TTC549 (cell line): ENCODE results near the gene AACS.
"Not testable (repeated sequence)": the region's sequence is repeated elsewhere in the genome, so short reads cannot be mapped to it uniquely, and the experiment has no call there.

ENCODE experiments used
- FAIRE-seq: peaks from 2 replicates; lab custom pipeline; 2012; peaks lifted over from hg19 to GRCh38; lab: Jason Lieb, UNC

Gene AACS

GRCh38 chr12:125125271-125125670, 60.0 kb downstream of the AACS start:
- no peak for FAIRE-seq

DNA sequence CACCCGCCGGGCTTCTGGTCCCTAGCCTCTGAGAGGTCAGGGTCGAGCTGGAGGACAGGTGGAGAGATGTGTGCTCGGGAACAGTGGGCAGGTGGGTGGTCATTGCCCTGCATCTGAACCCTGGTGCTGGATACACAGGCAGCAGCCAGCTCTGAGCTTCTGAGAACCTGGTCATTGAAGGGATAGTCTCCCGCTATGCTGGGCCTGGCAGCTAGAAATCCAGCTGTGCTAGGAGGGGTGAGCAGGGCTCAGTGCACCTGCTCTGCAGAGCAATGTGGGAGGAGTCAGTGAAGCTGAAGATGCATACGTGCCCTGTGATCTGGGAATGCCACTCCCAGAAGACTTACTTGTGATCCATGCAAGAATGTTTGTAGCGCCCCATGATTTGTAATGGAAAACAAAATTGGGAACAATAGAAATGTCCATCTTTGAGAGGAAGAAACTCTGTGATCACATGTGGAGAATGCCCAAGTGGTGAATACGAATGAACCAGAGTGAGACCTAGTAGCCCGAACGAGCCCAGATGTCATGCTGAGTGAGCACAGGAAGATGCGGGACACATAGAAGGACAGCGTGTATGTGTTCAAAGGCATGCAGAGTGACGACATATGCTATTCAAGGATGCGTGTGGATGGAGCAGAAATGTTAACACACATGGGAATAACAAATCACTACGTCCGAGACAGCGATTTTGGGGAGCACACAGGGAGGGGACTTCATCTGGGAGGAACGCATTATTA, 63.4 kb downstream of the AACS start:
- no peak for FAIRE-seq

DNA sequence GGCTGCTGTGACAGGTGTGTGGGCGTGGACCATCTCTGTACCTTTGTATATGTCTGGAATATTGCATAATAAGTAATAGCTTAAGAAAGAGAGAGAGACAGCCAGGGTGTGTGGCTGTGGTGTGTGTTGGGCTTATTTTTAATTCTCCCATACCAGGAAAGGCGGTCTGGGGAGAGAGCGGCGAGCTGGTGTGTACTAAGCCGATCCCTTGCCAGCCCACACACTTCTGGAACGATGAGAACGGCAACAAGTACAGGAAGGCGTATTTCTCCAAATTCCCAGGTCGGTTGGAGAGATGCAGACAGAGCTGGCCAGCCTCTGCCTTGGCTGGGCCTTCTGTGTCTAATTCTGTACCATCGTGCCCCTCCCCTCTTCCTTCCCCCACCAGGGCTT, 63.9 kb downstream of the AACS start:
- FAIRE-seq = no peak

GRCh38 chr12:125129591-125130255, 64.5 kb downstream of the AACS start:
- no peak for FAIRE-seq

- no peak for FAIRE-seq
These were observed 66.7 kb downstream of the AACS start for GRCh38 chr12:125131958-125132357.

- no peak for FAIRE-seq
These were observed 67.6 kb downstream of the AACS start for GRCh38 chr12:125132698-125133400.

GRCh38 chr12:125133616-125134015, 68.4 kb downstream of the AACS start:
- FAIRE-seq = no peak

GRCh38 chr12:125134576-125134975, 69.3 kb downstream of the AACS start:
- no peak for FAIRE-seq

GRCh38 chr12:125135906-125136305, 70.7 kb downstream of the AACS start:
- FAIRE-seq = no peak

DNA sequence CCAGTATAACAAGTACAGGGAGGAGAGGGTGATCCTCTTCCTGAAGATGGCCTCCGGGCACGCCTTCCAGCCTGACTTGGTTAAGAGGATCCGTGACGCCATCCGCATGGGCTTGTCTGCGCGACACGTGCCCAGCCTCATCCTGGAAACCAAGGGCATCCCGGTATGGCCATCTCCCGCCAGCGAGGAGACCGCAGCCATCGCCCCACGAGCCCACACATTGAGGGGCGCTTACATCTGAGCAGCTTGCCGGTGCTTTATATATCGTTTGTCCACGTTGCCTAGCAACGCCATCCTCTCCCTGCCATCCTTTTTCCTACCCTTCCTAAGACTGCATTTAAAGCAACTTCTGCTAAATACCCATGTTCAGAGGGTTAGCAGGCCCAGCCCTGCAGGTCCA, 71.5 kb downstream of the AACS start:
- FAIRE-seq = no peak

DNA sequence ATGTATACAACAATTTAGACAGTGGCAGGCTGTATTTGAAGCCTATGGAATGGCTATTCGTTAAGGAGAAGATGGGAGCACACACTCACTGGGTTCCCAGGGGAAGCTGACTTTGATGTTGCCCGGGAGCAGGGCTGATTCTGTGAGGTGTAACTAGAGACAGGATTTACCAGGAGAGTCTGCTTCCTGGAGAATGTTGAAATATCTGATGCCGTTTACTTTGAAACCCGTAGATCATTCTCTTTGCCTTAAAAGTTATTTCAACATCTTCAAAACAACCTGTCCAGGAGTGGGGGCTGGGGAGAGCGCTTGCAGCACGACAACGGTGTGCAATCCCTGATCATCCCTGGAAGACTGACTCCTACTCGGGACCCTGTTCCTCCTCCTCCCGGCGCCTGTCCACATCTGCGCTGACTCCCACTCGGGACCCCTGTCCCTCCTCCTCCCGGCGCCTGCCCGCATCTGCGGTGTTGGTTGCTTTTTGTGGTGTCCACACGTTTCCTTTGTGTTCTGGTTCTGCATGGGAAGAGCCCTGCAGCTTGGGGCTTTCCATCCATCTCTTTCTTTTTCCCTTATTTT, 72.6 kb downstream of the AACS start:
- FAIRE-seq = no peak

- FAIRE-seq = no peak
These were observed 75.3 kb downstream of the AACS start for GRCh38 chr12:125140279-125141209.

- not testable (repeated sequence) for FAIRE-seq
These were observed 76.0 kb downstream of the AACS start for GRCh38 chr12:125141210-125141573.

- no peak for FAIRE-seq
These were observed 77.4 kb downstream of the AACS start for GRCh38 chr12:125142601-125143000.

GRCh38 chr12:125143491-125143890, 78.3 kb downstream of the AACS start:
- FAIRE-seq = no peak

DNA sequence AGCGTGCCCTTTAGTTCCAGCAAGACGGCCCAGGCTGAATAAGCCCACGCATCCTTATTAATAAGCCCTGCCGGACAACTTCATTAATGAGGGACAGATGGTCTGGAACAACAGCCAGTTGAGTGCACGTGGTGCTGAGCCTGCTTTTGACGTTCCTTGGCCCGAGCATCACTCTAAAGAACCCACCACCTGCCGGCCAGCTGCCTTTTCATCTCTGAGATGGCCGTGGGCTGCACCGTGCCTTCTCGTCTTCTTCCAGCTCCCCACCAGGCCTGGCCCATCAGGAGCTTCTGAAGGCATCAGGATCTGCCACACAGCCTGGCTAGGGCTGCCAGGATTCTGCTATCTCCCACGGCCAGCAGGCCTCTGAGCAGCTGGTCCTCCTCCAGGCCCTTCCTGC, 80.0 kb downstream of the AACS start:
- FAIRE-seq = no peak

GRCh38 chr12:125148316-125148715, 83.1 kb downstream of the AACS start:
- FAIRE-seq = no peak

- FAIRE-seq = no peak
These were observed 84.2 kb downstream of the AACS start for GRCh38 chr12:125149160-125150108.

GRCh38 chr12:125151284-125151683, 86.0 kb downstream of the AACS start:
- no peak for FAIRE-seq

- FAIRE-seq = no peak
These were observed 87.2 kb downstream of the AACS start for GRCh38 chr12:125152463-125152862.

DNA sequence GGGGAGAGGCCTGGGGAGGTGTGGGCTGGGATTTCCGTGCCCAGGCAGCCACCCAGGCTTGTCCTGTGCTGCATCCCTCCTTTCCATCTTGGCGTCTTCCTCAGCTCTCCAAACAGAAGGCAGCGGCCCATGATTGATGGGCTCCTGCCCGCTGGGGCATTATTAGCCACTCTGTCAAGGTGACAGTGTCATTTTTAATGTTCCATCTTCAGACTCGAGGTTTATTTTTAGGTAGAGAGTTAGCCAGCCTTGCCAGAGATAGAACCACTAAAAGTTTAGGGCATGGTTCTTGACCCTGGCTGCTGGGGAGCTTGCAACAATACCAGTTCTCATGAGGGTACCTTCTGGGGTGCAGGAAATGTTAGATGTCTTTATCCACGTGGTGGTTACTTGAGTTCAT, 90.1 kb downstream of the AACS start:
- no peak for FAIRE-seq
